Activated CD8-positive, alpha-beta memory T cell treated with anti-CD3 and anti-CD28 coated beads, Interleukin-2, amount 50 U/mL, for 24 hours (primary cell): Measurements from ENCODE around the gene CRMP1.

Experiments used
- DNase-seq: peaks from one replicate; pipeline ENCODE4 v3.0.0-alpha.2; 2020; ENCODE audit errors: extremely low read depth

Gene CRMP1

DNA sequence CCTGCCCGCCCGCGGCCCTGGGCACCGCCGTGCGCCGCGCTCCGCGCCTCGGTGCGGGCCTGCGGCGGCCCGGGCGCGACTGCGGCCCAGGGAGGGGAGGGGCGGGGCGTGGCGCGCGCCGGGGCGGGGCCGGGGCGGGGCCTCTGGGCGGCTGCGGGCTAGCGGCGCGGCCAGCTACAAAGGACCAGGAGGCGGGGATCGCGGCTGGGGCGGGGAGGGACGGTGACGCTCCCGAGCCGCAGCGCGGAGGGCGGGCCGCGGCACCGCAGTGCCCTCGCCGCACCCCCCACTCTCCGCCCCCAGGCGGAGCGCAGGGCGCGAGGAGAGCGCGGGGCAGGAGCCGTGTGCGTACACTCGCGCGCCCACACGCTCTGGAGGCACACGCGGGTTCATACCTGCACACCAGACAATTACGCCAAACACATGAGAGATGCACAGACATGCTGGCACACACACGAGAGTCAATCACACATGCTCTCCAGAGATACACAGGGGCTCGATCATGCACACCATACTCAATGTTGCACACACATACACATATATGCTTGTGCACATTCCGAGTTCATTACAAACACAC, at the start of gene CRMP1:
CRMP1 (minus strand) TSS at position 83 of the 577 bp plus-strand sequence. CDS start 117 bp downstream, outside the sequence.
- no peak for DNase-seq

DNA sequence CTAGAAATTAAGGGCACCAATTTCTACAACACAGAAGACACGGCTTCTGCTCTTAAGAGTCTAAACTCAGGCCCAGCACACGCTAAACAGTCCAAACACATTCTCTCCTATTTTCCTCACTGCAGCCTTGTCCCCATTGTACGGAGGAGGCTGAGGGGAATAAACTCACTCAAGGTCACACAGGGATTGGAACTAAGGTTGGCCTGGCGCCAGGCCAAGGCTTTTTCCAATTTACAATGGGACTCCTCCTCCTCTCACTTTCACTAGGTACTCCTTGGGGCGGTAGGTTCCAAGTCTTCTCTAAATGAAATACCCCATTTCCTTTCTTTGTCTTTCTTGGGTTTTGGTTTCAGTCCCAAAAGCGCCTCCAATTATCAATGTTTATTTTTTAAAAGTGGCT, 48.7 kb upstream of the CRMP1 start:
- no peak for DNase-seq

DNA sequence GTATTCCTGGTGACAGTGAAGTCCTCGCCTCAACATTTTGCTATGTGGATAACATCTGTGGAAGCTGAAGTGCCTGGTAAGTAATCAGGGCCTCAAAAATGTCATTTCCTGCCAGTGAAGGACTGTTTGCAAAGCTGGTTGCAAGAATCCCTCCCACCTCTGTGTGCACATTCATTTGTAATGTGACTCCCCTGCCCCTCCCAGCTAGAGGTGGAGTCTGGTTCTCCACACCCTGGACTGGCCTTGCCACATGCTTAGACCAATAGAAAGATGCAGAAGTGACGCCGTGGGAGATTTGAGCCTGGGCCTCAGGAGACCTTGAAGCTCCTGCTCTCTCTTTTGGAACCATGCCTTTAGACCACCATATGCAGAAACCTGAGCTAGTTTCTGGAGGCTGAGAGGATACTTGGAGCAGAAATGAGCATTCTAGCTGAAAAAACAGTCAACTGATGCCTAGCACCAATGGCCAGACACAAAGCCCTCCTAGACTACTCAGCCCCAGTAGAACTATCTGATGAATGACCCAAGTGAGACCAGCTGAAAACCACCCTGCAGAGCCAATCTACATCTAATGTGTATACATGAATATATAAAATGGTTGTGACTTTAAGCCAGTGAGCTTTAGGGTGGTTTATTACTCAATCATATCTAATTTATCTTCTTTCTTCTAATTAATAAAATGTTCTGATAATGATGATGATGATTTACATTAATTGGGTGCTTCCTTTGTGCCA, 47.8 kb upstream of the CRMP1 start:
- DNase-seq: no peak

DNA sequence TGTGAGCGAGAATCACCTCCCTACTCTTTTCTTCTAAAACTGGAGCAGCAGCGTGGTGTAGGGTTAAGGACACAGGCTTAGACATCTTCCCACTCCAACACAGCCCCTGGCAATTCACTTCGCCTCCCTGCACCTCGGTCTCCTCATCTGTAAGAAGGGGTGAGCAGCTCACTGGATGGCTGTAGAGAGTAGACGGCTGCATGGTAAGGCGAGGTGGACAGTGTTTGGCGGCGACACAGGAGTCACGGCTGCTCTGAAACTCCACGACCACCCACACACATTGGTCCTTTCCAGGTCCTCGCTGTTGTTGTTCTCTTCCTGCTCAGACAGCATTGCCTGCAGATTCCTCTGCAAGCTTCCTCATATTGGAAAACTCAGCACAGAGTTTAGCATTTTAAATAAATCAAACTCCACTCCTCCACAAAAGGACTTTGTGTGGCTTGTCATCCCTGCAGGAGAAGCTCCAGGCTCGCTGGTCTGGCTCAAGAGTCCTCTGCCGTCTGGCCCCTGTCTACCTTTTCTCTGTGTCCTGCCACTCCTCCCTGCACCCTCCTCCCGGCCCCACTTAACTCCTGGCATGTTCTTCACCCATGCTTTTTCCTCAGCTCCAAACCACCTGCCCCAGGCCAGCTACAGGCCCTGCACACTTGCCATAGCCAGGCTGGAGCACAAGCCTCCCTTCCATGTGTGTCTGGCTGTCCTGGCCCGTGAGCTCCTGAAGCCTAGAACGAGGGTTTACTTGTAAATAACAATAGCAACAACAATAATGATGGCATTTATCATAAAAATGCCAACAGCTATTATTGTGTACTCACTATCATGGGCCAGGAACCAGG, 41.3 kb upstream of the CRMP1 start:
- no peak for DNase-seq

DNA sequence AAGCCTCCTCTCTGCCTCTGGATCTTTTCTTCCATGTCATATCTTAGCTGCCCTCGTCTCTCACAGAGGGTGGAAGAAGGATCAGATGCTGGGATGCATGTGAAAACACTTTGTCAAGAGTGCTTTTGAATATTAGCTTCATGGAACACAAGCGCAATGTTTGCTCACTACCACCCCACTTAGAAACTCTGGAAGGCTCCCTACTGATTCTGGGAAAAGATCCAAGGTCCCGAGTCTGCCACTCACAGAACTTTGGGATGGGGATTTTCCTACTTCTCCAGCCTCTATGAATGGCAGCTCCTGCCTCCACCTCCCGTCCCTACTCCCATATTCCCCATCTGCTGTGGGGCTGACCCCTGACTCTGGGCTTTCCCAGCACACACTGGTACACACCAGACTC, 40.2 kb upstream of the CRMP1 start:
- no peak for DNase-seq

DNA sequence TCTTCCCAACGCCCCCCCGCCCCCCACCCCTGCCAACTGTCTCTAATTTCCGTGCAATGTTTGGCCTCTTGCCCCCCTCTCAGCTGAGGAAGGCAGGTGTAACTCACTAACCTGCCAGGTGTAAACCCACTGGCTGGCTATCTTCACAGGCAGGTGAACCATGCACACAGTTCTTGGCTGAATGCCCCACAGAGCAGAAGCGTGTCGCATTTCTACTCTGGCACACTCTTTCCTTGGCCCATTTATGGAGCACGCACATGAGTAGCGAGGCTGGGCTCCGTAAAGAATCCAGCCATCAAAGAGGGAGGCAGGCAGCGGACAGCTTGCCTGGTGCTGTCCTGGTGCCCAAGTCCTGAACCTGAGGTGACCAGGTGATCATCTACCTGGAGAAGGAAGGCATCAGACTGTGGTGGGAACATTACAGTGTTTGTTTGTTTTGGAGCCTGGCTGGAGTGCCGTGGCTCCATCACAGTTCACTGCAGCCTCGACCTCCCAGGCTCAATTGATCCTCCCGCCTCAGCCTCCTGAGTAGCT, 39.2 kb upstream of the CRMP1 start:
- DNase-seq: no peak

DNA sequence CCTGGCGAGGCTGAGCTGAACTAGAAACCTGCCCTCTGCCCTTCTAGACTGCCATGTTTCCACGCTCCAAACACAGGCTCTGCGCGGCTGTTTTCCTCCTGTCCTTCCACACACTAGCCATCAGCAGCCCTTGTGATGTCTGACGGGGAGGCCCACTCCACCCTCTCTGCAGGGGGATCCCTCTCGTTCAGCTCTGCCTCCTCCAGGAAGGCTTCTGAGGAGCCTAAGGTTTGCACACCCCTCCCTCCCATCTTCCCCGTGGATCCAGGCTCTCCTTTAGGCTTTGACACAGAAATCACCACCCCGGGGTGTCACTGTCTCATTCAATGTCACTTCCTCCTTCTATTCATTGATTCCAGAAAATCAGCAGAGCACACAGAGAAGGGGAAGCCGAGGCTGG, 38.6 kb upstream of the CRMP1 start:
- DNase-seq: no peak

DNA sequence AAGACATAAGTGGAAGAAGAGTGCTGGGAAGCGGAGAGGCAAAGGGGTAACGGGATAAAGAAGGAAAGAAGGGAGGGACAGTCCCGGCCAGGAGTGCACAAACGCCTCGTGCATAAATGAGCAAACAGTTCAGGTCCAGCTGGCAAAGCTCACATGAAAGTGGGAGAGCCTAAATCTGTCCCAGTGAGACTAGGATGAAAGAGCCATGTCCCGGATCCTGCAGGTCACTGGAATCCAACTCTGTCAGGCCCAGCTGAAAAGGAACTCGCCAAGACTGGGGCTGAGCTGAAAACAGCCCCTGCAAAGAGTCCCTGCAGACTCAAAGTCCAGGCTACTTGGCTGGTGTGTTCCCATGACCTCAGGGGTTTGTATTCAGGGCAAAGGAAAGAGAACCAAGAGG, 38.0 kb upstream of the CRMP1 start:
- no peak for DNase-seq

DNA sequence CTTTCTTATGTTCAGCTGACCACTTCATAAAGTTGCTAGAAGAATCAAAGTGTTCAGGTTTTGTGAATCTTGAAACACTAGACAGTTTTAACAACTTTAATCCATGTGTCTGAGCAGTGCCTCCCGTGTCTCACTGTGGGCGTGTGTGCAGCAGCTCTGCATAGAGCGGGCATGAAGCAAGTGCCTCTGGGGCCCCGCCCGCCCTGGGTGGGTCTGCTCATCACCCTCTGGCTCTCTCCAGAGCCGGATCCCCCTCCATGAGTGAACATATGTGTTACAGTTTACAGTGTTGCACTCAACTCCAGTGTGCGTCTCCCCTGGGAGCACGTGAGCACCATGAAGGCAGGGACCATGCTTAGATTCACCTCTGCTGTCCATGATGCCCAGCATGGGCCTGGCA, 37.6 kb upstream of the CRMP1 start:
- no peak for DNase-seq

DNA sequence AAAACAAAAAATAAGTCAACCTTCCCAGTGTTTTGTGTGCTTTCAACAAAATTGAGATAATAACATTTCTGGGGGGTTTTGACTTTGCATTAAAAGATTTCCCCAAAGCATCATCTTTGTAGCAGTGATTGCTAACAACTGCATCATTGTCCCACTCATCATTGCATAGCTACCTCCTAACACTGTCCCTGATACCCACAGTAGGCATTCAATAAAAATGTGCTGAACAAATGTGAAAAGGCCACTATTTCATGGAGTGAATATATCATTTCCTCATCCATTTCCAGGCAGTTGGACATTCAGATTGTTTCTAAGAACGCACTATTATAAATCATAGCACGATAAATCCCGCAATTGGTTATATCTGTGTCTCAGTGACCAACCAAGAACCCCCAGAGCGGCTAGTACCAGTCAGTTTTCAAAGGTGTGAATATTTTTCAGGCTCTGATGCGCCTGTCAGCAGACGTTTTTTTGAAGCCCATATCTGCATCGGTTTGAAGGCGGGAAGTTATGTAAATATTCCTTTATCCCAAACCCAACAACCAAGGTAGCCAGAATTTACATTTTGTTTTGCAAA, 36.0 kb upstream of the CRMP1 start:
- DNase-seq: no peak

DNA sequence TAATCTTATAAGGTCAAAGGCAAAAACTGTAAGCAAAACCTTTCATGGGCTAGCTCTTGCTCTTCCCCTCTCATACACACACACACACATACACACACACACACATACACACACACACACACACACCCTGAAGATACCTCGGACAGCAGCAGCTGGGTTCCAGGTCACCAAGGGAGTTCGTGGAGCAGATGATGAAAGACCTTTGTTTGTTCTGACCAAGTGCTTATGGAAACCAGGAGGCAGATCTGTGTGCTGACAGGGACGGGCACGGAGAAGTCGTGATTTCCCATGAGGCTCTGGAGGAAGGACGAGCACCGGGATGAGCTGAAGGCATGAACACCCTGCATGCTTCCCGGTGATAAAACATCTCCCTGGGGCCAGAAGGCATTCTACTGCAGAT, 35.4 kb upstream of the CRMP1 start:
- DNase-seq: no peak

DNA sequence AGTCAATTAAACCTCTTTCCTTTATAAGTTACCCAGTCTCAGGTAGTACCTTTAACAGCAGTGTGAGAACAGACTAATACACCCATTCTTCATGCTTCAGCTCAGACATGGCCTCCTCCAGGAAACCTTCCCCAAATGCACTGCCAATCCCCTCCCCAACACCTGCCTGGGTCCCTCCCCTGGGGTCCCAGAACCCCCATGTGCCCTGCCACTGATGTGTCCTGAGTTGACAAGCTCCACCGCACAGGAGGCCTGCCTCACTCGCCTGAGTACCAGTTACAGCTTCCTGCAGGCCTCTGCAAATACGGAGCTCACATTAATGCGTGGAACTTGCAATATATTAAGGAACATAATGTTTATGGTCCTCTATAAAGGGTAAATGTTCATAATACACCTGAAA, 34.9 kb upstream of the CRMP1 start:
- no peak for DNase-seq

DNA sequence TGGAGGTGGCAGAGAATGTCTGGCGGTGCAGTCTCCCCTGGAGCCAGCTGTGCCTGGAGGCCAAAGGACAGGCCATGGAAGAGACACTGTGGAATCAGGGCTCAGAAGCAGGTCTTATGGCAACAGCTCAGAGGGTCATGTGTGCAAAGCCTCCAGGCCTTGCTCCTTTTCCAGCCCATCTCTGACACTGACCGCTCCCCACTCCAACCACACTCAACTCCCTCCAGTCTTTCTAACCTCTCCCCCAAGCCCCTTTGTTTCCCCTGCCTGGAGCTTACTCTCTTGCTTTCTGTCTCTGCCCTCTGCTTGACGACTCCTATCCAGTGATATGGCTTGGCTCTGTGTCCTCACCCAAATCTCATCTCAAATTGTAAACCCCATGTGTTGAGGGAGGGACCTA, 34.2 kb upstream of the CRMP1 start:
- DNase-seq: no peak

DNA sequence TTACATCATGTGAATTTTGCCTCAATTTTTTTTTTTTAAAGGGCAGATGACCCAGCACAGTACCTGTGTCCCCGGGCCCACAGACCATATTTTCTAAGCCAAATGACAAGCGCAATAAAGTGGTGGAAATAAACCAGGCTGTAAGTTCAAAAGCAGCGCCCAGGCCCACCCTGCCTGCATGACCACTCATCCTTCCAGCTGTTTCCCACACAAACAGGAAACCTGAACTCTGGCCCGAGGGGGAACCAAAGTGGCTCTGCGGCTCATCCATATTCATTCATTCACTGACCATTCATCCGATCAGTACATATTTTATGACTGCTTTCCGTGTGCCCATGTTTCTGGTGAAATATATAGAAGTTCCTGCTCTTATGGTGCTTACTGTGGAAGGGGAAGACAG, 33.7 kb upstream of the CRMP1 start:
- DNase-seq: no peak

DNA sequence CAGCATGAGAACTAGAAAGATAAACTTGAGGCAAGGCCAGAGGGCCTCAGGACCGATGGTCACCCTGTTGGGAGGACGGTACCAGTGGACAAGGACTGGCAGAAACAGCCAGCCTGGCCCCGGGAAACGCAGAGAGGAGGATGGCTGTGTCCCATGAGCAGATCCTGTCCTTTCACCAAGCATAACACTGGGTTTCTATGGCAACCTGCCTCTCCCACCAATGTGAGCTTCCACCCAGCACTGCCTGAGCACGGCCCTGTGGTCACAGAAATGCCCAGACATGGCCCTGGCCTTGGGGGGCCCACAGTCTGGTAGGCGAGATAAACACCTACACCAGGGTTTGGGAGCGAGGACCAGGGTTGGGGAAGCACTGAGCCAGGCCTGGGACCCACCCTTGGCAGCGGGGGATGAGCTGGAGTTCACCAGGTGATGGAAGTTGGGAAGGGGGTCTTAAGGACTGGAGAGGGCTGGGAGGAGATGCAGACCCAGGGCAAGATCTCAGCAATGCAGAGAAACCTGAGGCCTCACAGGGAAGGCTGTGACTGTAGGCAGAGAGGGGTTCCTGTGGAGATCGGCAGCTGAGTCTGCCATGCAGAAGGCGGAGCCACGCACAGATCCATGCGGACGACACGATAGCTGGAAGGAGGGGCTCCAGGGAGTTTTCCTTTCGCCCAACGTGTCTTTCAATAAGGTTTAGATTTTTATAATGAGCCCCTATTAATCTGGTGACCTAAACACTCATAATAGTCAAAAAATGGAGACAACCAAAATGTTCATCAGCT, 32.7 kb upstream of the CRMP1 start:
- no peak for DNase-seq

DNA sequence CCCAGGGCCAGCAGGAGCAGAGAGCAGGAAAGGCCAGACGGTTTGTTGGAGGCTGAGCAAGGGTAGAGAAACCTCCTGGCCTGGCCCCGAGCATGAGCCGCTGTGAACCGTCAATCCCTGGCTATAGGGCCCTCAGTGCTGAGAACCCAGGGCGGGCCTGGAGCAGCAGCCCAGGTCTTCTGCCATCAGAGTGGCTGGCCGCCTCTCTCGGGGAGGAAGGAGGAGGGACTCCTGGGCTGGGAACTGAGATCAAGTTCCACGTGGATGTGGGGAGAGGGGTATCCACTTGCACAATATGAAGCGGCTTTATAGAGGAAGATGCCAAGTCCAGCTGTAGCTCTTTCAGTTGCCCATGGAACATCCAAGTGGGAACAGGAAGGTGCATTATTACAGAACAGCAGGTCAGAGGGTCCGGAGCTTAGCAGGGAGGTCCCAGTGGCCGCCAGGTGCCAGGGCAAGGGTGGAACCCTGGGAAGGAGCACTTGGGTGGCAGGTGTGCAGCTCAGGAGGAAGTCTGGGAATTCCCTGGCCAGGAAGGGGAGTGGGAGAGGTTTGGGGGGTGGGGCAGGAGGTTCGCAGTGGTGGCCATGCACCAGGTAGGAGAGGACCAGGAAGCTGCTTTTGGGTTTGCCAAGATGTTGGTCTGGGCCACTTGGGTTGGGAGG, 31.7 kb upstream of the CRMP1 start:
- no peak for DNase-seq

DNA sequence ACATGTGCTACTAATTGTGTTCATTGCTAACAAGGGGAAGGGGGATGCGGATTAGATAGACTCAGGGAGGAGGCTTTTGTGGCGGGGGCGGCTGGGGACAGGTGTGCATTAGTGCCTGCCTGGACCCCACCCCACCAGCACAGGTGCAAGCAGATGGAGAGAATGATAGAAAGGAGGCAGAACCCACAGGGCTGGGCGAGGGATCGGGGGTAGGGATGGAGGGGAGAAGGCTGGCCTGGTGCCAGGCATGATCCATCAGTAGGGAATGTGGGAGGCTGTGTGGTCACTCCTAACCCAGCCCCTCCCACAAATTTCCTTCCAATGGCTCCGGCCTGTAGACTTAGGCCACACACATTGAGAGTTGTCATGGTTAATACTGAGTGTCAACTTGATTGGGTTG, 30.5 kb upstream of the CRMP1 start:
- DNase-seq: no peak

DNA sequence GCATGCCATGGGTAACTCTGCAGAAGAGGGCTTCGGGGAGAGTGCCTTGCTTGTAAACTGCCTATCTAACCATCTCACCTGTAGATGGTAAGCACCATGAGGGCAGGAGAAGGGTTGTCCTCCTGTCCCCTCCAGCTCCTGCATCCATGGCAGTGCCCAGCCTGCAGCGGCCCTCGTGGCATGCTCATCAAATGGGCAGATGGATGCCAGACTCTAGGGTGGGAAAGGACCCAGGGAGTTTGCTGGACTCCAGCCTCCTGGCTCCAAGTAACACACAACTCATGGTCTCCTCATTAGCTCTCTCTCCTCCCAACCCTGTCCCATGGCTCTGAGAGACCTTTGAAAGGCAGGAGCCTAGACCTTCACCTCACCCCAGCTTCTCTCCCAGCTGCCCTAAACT, 29.7 kb upstream of the CRMP1 start:
- no peak for DNase-seq

DNA sequence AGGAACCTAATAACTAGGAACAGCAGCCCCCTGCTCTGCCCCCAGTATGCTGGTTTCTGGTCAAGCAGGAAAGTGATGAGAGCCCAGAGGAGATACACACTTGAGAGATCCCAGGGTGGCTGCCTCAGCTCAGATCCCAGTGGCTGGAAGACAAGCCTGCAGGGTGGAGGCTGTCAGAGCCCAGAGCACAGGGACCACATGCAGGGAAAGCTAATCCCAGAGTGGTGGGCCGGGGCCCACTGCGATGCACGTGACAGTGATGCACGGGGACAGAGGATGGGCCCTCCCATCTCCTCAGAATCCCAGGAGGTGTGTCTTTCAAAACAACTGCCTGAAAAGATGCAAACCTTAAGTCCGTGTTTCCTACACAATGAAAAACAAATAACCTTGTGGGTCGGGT, 29.1 kb upstream of the CRMP1 start:
- no peak for DNase-seq

DNA sequence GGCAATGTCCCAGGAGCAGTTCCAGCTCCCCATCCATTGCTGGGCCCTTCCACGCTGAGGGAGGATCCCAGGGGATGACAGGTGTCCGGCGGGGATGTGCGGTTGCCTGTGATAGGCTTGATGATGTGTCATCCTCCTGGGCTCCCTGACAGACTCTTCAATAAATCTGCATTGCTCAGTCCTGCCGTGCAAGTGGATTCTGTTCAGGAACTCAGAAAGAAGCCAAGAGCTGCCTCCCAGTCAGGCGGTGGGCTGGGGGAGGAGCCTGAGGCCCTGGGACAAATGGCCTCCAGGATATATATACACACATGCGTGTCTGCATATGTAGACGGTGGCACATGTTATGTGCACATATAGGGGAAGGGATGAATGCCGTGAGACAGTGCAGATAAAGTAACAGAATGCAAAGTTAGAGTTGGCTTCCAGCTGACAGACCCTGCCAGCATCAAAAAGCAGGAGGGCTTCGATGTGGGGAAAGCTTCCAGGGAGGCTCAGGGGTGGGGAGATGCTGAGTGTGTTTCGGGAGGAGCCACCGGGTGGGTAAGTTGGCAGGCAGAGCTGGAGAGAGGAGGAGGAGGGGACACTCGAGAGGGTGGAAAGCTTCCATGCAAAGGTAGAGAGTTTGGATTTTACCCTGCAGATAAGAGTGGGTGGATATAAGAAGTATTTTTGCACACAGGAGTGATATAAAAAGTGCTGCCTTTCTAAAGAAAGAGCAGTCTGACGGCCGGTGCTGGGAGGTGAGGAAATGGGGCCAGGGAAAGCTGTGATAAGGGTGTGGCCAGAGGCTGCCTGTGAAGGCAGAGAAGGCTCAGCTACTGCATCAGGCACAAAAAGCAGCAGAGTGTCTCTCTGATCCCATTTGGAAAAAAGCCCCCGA, 28.5 kb upstream of the CRMP1 start:
- no peak for DNase-seq
